Gastroesophageal sphincter (tissue), 4 donors: Measurements from ENCODE around the gene CENPV. TPM values are rescaled to one million over a fixed set of nuclear protein-coding genes. Genes with fewer than 3 reads are reported as not detected.
"Not testable (repeated sequence)": the region's sequence is repeated elsewhere in the genome, so short reads cannot be mapped to it uniquely, and the experiment has no call there.

Experiments
- ATAC-seq: fragments of 150-250 bp; one replicate; pipeline ENCODE4 v1.9.1; 2016; ENCODE audit warnings: mild to moderate bottlenecking, moderate library complexity
- H3K27ac ChIP-seq, 4 donors: fragments of 200-600 bp; sonication (generic) in 3 of 4; 1 replicate in 3 of 4; 2 replicates in 1 of 4; pipeline ENCODE4 v1.5.1; 2016 to 2019
- H3K27me3 ChIP-seq: fragments of 200-600 bp; sonication (generic); one replicate; pipeline ENCODE4 v1.5.1; 2019
- H3K36me3 ChIP-seq, 2 donors: fragments of 200-600 bp; sonication (generic); one replicate each; pipeline ENCODE4 v1.5.1; 2019; ENCODE audit warnings: control low read depth in 1 of 2
- H3K4me1 ChIP-seq, 3 donors: fragments of 200-600 bp; sonication (generic); 1 replicate in 2 of 3; 2 replicates in 1 of 3; pipeline ENCODE4 v1.5.1; 2016 to 2019; ENCODE audit warnings: control low read depth in 2 of 3
- H3K4me3 ChIP-seq, 2 donors: fragments of 200-600 bp; sonication (generic); one replicate each; pipeline ENCODE4 v1.5.1; 2019; ENCODE audit warnings: mild to moderate bottlenecking in 1 of 2, moderate library complexity in 1 of 2
- H3K9me3 ChIP-seq, 3 donors: fragments of 200-600 bp; sonication (generic); one replicate each; pipeline ENCODE4 v1.5.1; 2017 to 2019; ENCODE audit warnings: control low read depth in 2 of 3
- CTCF ChIP-seq, 4 experiments: fragments of 200-600 bp in 2 of 4; fragments of 450-650 bp in 2 of 4; sonication (generic) in 1 of 4; IDR thresholded peaks; one replicate each; pipeline ENCODE4 v1.5.1; 2017 to 2019; ENCODE audit warnings: antibody characterized with exemption in 4 of 4, mild to moderate bottlenecking in 2 of 4, moderate library complexity in 2 of 4
- EP300 ChIP-seq: sonication (generic); formaldehyde crosslinking; IDR thresholded peaks from one replicate; pipeline ENCODE4 v1.6.1; 2017; ENCODE audit warnings: antibody characterized with exemption, mild to moderate bottlenecking
- POLR2A ChIP-seq, 2 donors: fragments of 450-650 bp; IDR thresholded peaks; one replicate each; pipeline ENCODE4 v1.6.1; 2017; ENCODE audit warnings: antibody characterized with exemption in 2 of 2, mild to moderate bottlenecking in 2 of 2, moderate library complexity in 1 of 2
- POLR2AphosphoS5 ChIP-seq: sonication (generic); formaldehyde crosslinking; IDR thresholded peaks from one replicate; pipeline ENCODE4 v1.6.1; 2017; ENCODE audit warnings: antibody characterized with exemption
- WGBS, 2 donors: methylation state at CpG; one replicate each; pipeline ENCODE4 v1.1.5; 2018; ENCODE audit warnings: low coverage in 1 of 2; 5-methylcytosine and 5-hydroxymethylcytosine counted together
- total RNA-seq, 4 donors: library from RNA; depleted of rRNA; stranded (reverse); fragments of >200 nt; gene quantifications; one replicate each; pipeline ENCODE4 v1.1.0, GENCODE V29; 2016

CENPV gene
- total RNA-seq, 4 donors from 2014 or later, result 7.3 to 16.4 (median 10.3) TPM

- H3K36me3 ChIP-seq, result peaks cover 0 to 76% of the 10 kb centered on the region in 2 donors
Measured at GRCh38 chr17:16319969-16320368, 33.3 kb downstream of the CENPV start.

GRCh38 chr17:16314859-16315258, 38.4 kb downstream of the CENPV start:
- Histone ChIP-seq H3K4me3 (no peak overlapping the region), H3K27me3 (no peaks in the 10 kb centered on the region), H3K4me1 (no peaks in the 10 kb centered on the region), H3K36me3 (peaks cover 0 to 61% of the 10 kb centered on the region in 2 donors), H3K27ac (no peak overlapping the region), H3K9me3 (no peaks in the 10 kb centered on the region)
- TF ChIP-seq EP300 (no peak), CTCF (IDR thresholded peaks at IDR 0.05) (no peak), POLR2A (IDR thresholded peaks at IDR 0.05) (no peak), POLR2AphosphoS5 (no peak)
- 88 to 100% methylated on average over 2 to 3 of the region's 3 CpGs for WGBS, 2 donors
- ATAC-seq, result no peak

More at GRCh38 chr17:16319969-16320368, 33.3 kb downstream of the CENPV start:
- Histone ChIP-seq H3K27me3 (no peaks in the 10 kb centered on the region), H3K9me3 (no peaks in the 10 kb centered on the region), H3K4me3 (no peak overlapping the region), H3K27ac (no peak overlapping the region), H3K4me1 (no peaks in the 10 kb centered on the region)
- no peak for ATAC-seq
- TF ChIP-seq EP300 (no peak), CTCF (IDR thresholded peaks at IDR 0.05) (no peak), POLR2AphosphoS5 (no peak), POLR2A (IDR thresholded peaks at IDR 0.05) (no peak)
- 80% methylated on average over 2 of the region's 3 CpGs; no CpG with 5 or more reads in 1 of the 2 donors for WGBS, 2 donors

GRCh38 chr17:16314189-16314588, 39.1 kb downstream of the CENPV start:
- TF ChIP-seq EP300, result no peak
- Histone ChIP-seq H3K4me3 (no peak overlapping the region), H3K27me3 (no peaks in the 10 kb centered on the region), H3K9me3 (no peaks in the 10 kb centered on the region), H3K4me1 (no peaks in the 10 kb centered on the region), H3K36me3 (peaks cover 0 to 55% of the 10 kb centered on the region in 2 donors), H3K27ac (no peak overlapping the region)
- ATAC-seq, result no peak

GRCh38 chr17:16313139-16314090, 39.9 kb downstream of the CENPV start:
- Histone ChIP-seq H3K27me3 (no peaks in the 10 kb centered on the region), H3K4me1 (no peaks in the 10 kb centered on the region), H3K4me3 (no peak overlapping the region), H3K9me3 (no peaks in the 10 kb centered on the region), H3K36me3 (peaks cover 0 to 51% of the 10 kb centered on the region in 2 donors), H3K27ac (no peak overlapping the region)
- no peak for TF ChIP-seq POLR2A (IDR thresholded peaks at IDR 0.05)
- no peak for TF ChIP-seq POLR2AphosphoS5
- no peak for TF ChIP-seq EP300
- no peak for TF ChIP-seq CTCF (IDR thresholded peaks at IDR 0.05)
- WGBS, 2 donors, result 52 to 75% methylated on average over 2 to 7 of the region's 7 CpGs
- ATAC-seq, result no peak

GRCh38 chr17:16312061-16312460, 41.2 kb downstream of the CENPV start:
- WGBS, 2 donors, result no CpG with 5 or more reads among the region's 34 CpGs

GRCh38 chr17:16306211-16306610, 47.1 kb downstream of the CENPV start:
- whole genome bisulfite sequencing, 2 donors, result 90 to 92% methylated on average over 3 to 8 of the region's 8 CpGs

More at GRCh38 chr17:16312061-16312460, 41.2 kb downstream of the CENPV start:
- H3K4me3 ChIP-seq, H3K4me1 ChIP-seq, H3K27me3 ChIP-seq, H3K27ac ChIP-seq, ATAC-seq, H3K9me3 ChIP-seq: not testable (repeated sequence)
- peaks cover 0 to 42% of the 10 kb centered on the region in 2 donors for H3K36me3 ChIP-seq

More at GRCh38 chr17:16306211-16306610, 47.1 kb downstream of the CENPV start:
- Histone ChIP-seq H3K4me1 (no peaks in the 10 kb centered on the region), H3K27ac (no peak overlapping the region), H3K9me3 (no peaks in the 10 kb centered on the region), H3K27me3 (no peaks in the 10 kb centered on the region), H3K36me3 (peaks cover 0 to 59% of the 10 kb centered on the region in 2 donors), H3K4me3 (no peak overlapping the region)
- no peak for TF ChIP-seq EP300
- TF ChIP-seq CTCF (IDR thresholded peaks at IDR 0.05), result no peak
- no peak for TF ChIP-seq POLR2AphosphoS5
- TF ChIP-seq POLR2A (IDR thresholded peaks at IDR 0.05), result no peak
- ATAC-seq, result no peak
